ENCODE measurements around the gene TUBA8.

The TUBA8 gene

GRCh38 chr22:18077087-18077638, 33.4 kb upstream of the TUBA8 start:
- no peak for DNase-seq (ENCODE audit: low read depth in 2 of 2)

GRCh38 chr22:18077639-18078328, 32.8 kb upstream of the TUBA8 start, which contains the start of gene PEX26:
PEX26 (plus strand) TSS chr22:18077990; CDS start chr22:18078377, 387 bp downstream.
- peak; percentile 88 to 89 for DNase-seq (ENCODE audit: low read depth in 2 of 2)

- no peak for DNase-seq (ENCODE audit: low read depth in 2 of 2)
Observed at GRCh38 chr22:18078329-18079041, 32.1 kb upstream of the TUBA8 start.

- DNase-seq (ENCODE audit: low read depth in 2 of 2): no peak
Observed at GRCh38 chr22:18079706-18080233, 30.8 kb upstream of the TUBA8 start.

GRCh38 chr22:18081416-18081815, 29.2 kb upstream of the TUBA8 start:
- no peak for DNase-seq (ENCODE audit: low read depth in 2 of 2)

GRCh38 chr22:18082467-18082866, 28.1 kb upstream of the TUBA8 start:
- DNase-seq (ENCODE audit: low read depth in 2 of 2): no peak

- DNase-seq (ENCODE audit: low read depth in 2 of 2): no peak
Observed at GRCh38 chr22:18083406-18083805, 27.2 kb upstream of the TUBA8 start.

- DNase-seq (ENCODE audit: low read depth in 2 of 2): no peak
Observed at GRCh38 chr22:18085188-18085587, 25.4 kb upstream of the TUBA8 start.

- DNase-seq (ENCODE audit: low read depth in 2 of 2): no peak
Observed at GRCh38 chr22:18087350-18087855, 23.2 kb upstream of the TUBA8 start.

GRCh38 chr22:18088825-18089568, 21.6 kb upstream of the TUBA8 start:
- no peak for DNase-seq (ENCODE audit: low read depth in 2 of 2)

GRCh38 chr22:18090286-18090685, 20.3 kb upstream of the TUBA8 start:
- no peak for DNase-seq (ENCODE audit: low read depth in 2 of 2)

- DNase-seq (ENCODE audit: low read depth in 2 of 2): no peak
Observed at GRCh38 chr22:18091478-18091877, 19.1 kb upstream of the TUBA8 start.

- no peak for DNase-seq (ENCODE audit: low read depth in 2 of 2)
Observed at GRCh38 chr22:18091916-18092526, 18.6 kb upstream of the TUBA8 start.

GRCh38 chr22:18093661-18094060, 16.9 kb upstream of the TUBA8 start:
- DNase-seq (ENCODE audit: low read depth in 2 of 2): no peak

- no peak for DNase-seq (ENCODE audit: low read depth in 2 of 2)
Observed at GRCh38 chr22:18095101-18095805, 15.4 kb upstream of the TUBA8 start.

- DNase-seq (ENCODE audit: low read depth in 2 of 2): no peak
Observed at GRCh38 chr22:18096823-18097222, 13.8 kb upstream of the TUBA8 start.

GRCh38 chr22:18100781-18101180, 9.8 kb upstream of the TUBA8 start:
- no peak for DNase-seq (ENCODE audit: low read depth in 2 of 2)

- DNase-seq (ENCODE audit: low read depth in 2 of 2): no peak
Observed at GRCh38 chr22:18101536-18101935, 9.1 kb upstream of the TUBA8 start.

- DNase-seq (ENCODE audit: low read depth in 2 of 2): no peak
Observed at GRCh38 chr22:18103527-18104269, 6.9 kb upstream of the TUBA8 start.

- no peak for DNase-seq (ENCODE audit: low read depth in 2 of 2)
Observed at GRCh38 chr22:18104566-18104965, 6.0 kb upstream of the TUBA8 start.
